GM12878 (cell line): Measurements from ENCODE around the gene TMEM120B.
A peak's percentile ranks its signal among the peaks of the same experiment; 100 is the strongest.

ENCODE experiments used
- CEBPB ChIP-seq, 2 experiments: fragments of 150-350 bp in 1 of 2; IDR thresholded peaks; 2 replicates each; pipeline ENCODE4 v1.6.1; 2012 to 2014; ENCODE audit warnings: low read depth in 2 of 2, low read length in 2 of 2, borderline replicate concordance in 1 of 2, inconsistent platforms in 1 of 2
- EGR1 ChIP-seq, 2 experiments: IDR thresholded peaks; 1 replicate in 1 of 2; 2 replicates in 1 of 2; pipeline ENCODE4 v1.6.1; 2011 to 2012; ENCODE audit warnings: low read depth in 2 of 2, low read length in 2 of 2, borderline replicate concordance in 1 of 2, mild to moderate bottlenecking in 1 of 2, moderate library complexity in 1 of 2
- NFYA ChIP-seq: IDR thresholded peaks from 2 replicates; pipeline ENCODE4 v1.6.1; 2011; ENCODE audit warnings: low read depth, mild to moderate bottlenecking, low read length, improper control_type of control experiment, borderline replicate concordance
- NKRF ChIP-seq: fragments of 450-650 bp; conservative IDR thresholded peaks from 2 replicates; pipeline ENCODE4 v1.6.1; 2017; ENCODE audit warnings: mild to moderate bottlenecking, moderate library complexity
- NRF1 ChIP-seq: conservative IDR thresholded peaks from 2 replicates; pipeline ENCODE4 v1.6.1; 2011; ENCODE audit warnings: mild to moderate bottlenecking, low read depth, low read length, improper control_type of control experiment
- PAX8 ChIP-seq: fragments of 450-650 bp; IDR thresholded peaks from 2 replicates; pipeline ENCODE4 v1.6.1; 2017; ENCODE audit warnings: mild to moderate bottlenecking, moderate library complexity
- POLR2A ChIP-seq: IDR thresholded peaks from 2 replicates; pipeline ENCODE4 v1.6.1; 2011; ENCODE audit warnings: low read depth, mild to moderate bottlenecking, low read length
- SMC3 ChIP-seq: IDR thresholded peaks from 2 replicates; pipeline ENCODE4 v1.6.1; 2011; ENCODE audit warnings: low read length, improper control_type of control experiment, borderline replicate concordance
- TAF1 ChIP-seq: IDR thresholded peaks from 2 replicates; pipeline ENCODE4 v1.6.1; 2011; ENCODE audit warnings: mild to moderate bottlenecking, low read depth, low read length, borderline replicate concordance
- TCF12 ChIP-seq: IDR thresholded peaks from 2 replicates; pipeline ENCODE4 v1.6.1; 2011; ENCODE audit warnings: low read depth, mild to moderate bottlenecking, low read length
- ZNF274 ChIP-seq: IDR thresholded peaks from one replicate; pipeline ENCODE4 v1.8.0; 2011; ENCODE audit not compliant: insufficient read length, insufficient read depth
- TF ChIP-seq, protein P1 (sequence below), 3 experiments: IDR thresholded peaks in 2 of 3; conservative IDR thresholded peaks in 1 of 3; 2 replicates each; pipeline ENCODE4 v1.5.1; 2011; ENCODE audit warnings: low read depth in 3 of 3, low read length in 3 of 3, mild to moderate bottlenecking in 3 of 3, control low read depth in 2 of 3, moderate library complexity in 2 of 3, inconsistent platforms in 1 of 3, mixed read lengths in 1 of 3; ENCODE audit not compliant: control insufficient read depth in 2 of 3, insufficient read depth in 1 of 3; ENCODE audit errors: extremely low read depth in 1 of 3
- TF ChIP-seq, protein P2 (sequence below): IDR thresholded peaks from 2 replicates; pipeline ENCODE4 v1.6.1; 2012; ENCODE audit warnings: low read depth, low read length, improper control_type of control experiment
- TF ChIP-seq, protein P3 (sequence below): IDR thresholded peaks from 2 replicates; pipeline ENCODE4 v1.6.1; 2011; ENCODE audit warnings: low read depth, mild to moderate bottlenecking, low read length, moderate library complexity, borderline replicate concordance; ENCODE audit errors: extremely low read depth

- TF ChIP-seq, protein P1, sequence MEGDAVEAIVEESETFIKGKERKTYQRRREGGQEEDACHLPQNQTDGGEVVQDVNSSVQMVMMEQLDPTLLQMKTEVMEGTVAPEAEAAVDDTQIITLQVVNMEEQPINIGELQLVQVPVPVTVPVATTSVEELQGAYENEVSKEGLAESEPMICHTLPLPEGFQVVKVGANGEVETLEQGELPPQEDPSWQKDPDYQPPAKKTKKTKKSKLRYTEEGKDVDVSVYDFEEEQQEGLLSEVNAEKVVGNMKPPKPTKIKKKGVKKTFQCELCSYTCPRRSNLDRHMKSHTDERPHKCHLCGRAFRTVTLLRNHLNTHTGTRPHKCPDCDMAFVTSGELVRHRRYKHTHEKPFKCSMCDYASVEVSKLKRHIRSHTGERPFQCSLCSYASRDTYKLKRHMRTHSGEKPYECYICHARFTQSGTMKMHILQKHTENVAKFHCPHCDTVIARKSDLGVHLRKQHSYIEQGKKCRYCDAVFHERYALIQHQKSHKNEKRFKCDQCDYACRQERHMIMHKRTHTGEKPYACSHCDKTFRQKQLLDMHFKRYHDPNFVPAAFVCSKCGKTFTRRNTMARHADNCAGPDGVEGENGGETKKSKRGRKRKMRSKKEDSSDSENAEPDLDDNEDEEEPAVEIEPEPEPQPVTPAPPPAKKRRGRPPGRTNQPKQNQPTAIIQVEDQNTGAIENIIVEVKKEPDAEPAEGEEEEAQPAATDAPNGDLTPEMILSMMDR (IDR thresholded peaks at IDR 0.05 in 2 of 3, conservative IDR thresholded peaks at IDR 0.05 in 1 of 3; ENCODE audit: control insufficient read depth in 2 of 3, extremely low read depth in 1 of 3, insufficient read depth in 1 of 3, low read depth in 3 of 3, low read length in 3 of 3) = no peak
- no peak for TF ChIP-seq PAX8
- TF ChIP-seq, protein P2, sequence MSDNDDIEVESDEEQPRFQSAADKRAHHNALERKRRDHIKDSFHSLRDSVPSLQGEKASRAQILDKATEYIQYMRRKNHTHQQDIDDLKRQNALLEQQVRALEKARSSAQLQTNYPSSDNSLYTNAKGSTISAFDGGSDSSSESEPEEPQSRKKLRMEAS = no peak
- TF ChIP-seq NRF1 = no peak
- no peak for TF ChIP-seq NFYA
- no peak for TF ChIP-seq TAF1
- peak; percentile 43 for TF ChIP-seq POLR2A
- no peak for TF ChIP-seq TCF12
- TF ChIP-seq ZNF274 = no peak
- no peak for TF ChIP-seq CEBPB (IDR thresholded peaks at IDR 0.05; ENCODE audit: borderline replicate concordance in 1 of 2, low read depth in 2 of 2, low read length in 2 of 2)
- TF ChIP-seq, protein P3, sequence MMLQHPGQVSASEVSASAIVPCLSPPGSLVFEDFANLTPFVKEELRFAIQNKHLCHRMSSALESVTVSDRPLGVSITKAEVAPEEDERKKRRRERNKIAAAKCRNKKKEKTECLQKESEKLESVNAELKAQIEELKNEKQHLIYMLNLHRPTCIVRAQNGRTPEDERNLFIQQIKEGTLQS = no peak
- TF ChIP-seq NKRF = no peak
- no peak for TF ChIP-seq SMC3
- no peak for TF ChIP-seq EGR1 (IDR thresholded peaks at IDR 0.05; ENCODE audit: borderline replicate concordance in 1 of 2, low read depth in 2 of 2, low read length in 2 of 2)
Observed at GRCh38 chr12:121826318-121827150, 114.0 kb downstream of the TMEM120B start.
